Chondrocyte (in vitro differentiated cells): ENCODE data around the gene VCL. TPM values are rescaled to one million over a fixed set of nuclear protein-coding genes. Genes with fewer than 3 reads are reported as not detected.
"Not testable (repeated sequence)": the region's sequence is repeated elsewhere in the genome, so short reads cannot be mapped to it uniquely, and the experiment has no call there.

ENCODE experiments used
- DNase-seq: peaks from one replicate; pipeline ENCODE4 v3.0.0; 2021; ENCODE audit warnings: mixed read lengths, low spot score
- H3K27ac Mint-ChIP-seq: one replicate; pipeline ENCODE4 v1.8.0; 2021; ENCODE audit warnings: mild to moderate bottlenecking, moderate library complexity, mixed read lengths; ENCODE audit not compliant: unreplicated experiment
- H3K27me3 Mint-ChIP-seq: 2 replicates; pipeline ENCODE4 v1.8.0; 2021; ENCODE audit warnings: low read depth, mixed read lengths
- H3K36me3 Mint-ChIP-seq: 2 replicates; pipeline ENCODE4 v1.8.0; 2021; ENCODE audit warnings: low read depth, mixed read lengths
- H3K4me1 Mint-ChIP-seq: 2 replicates; pipeline ENCODE4 v1.8.0; 2021; ENCODE audit warnings: low read depth, mild to moderate bottlenecking, mixed read lengths
- H3K4me3 Mint-ChIP-seq: one replicate; pipeline ENCODE4 v1.8.0; 2021; ENCODE audit warnings: mild to moderate bottlenecking, moderate library complexity, mixed read lengths; ENCODE audit not compliant: unreplicated experiment
- H3K9me3 Mint-ChIP-seq: 2 replicates; pipeline ENCODE4 v1.8.0; 2021; ENCODE audit warnings: low read depth, mixed read lengths
- CTCF ChIP-seq: fragments of 200-600 bp; sonication (generic); IDR thresholded peaks from 2 replicates; pipeline ENCODE4 v1.5.0; 2021; ENCODE audit warnings: antibody characterized with exemption, mild to moderate bottlenecking, moderate library complexity
- total RNA-seq: library from RNA; stranded (reverse); gene quantifications from 3 replicates; pipeline ENCODE4 v1.2.1, GENCODE V29; 2021

Gene VCL
- total RNA-seq, 1 donor from 2014 or later: 498 TPM

DNA sequence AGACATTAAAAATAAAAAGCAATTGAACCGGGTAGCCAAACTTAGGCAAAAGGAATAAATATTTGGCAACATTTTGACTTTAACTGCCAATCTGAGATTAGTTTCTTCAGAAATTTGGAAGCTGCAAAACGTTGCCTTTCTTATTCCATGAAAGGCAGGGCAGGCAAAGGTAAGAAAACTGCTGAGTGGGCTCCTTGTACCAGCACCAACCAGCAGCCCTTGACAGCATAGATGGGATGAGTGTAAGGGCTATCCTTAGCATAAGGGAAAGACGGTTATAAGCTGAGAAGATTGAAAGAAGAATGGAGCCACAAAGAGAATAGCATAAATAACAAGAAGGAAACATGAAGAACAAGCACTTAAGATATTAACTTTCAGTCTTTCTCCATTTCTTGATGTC, 124.1 kb downstream of the VCL start:
- TF ChIP-seq CTCF: no peak
- Mint-ChIP-seq H3K27ac (peak overlapping the region; percentile 23), H3K4me1 (peaks cover 41% of the 10 kb centered on the region), H3K27me3 (no peaks in the 10 kb centered on the region), H3K9me3 (no peaks in the 10 kb centered on the region), H3K36me3 (peaks cover 41% of the 10 kb centered on the region), H3K4me3 (no peak overlapping the region)
- DNase-seq: no peak

- peaks cover 36% of the 10 kb centered on the region for H3K36me3 Mint-ChIP-seq
- H3K27ac Mint-ChIP-seq: peak overlapping the region; percentile 41
Measured at GRCh38 chr10:74123081-74123480, 125.2 kb downstream of the VCL start.

DNA sequence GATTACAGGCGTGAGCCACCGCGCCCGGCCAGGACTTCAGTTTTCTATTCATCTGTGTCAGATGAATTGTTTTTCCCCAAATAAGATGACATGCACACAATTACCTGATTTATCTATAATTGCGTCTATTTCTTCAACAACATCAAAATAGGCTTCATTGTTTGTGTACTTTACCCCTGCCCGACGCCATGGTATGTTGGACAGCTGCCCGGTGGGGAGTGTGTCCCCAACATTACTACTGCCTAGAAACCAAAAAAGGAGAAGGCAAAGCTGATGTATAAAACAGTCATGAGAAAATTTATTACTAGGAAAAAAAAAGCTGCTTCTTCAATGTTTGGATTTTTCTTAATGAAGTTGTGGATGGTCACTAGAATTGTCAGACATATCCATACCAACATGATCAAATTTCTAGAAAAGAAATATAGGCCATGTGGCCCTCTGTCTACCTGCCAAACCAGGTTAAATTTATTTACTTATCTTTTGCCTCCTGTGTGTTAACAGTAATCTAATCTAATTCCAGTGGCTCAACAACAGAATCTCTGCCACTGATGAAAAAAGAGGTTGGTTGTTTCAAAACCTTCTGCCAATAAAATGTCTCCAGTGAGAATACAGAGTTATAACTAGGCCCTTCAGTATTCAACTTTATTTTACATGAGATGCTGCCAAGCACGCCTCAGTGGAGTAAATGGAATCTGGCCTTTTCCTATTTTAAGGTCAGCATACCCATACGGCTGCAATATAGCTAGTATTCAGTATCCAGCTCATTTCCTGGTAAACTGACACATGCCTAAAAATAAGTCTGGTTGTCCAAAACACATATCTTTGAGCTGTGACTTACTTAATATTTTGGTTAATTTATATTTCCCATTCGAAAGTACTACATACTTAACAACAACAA, 136.3 kb downstream of the VCL start:
- Mint-ChIP-seq H3K27ac (peak overlapping the region; percentile 9), H3K36me3 (peaks cover 21% of the 10 kb centered on the region)

More at GRCh38 chr10:74123081-74123480, 125.2 kb downstream of the VCL start:
- no peak for TF ChIP-seq CTCF
- DNase-seq: no peak
- Mint-ChIP-seq H3K9me3 (no peaks in the 10 kb centered on the region), H3K27me3 (no peaks in the 10 kb centered on the region), H3K4me1 (peaks cover 37% of the 10 kb centered on the region), H3K4me3 (no peak overlapping the region)

GRCh38 chr10:74135452-74135851, 137.5 kb downstream of the VCL start:
- H3K4me1 Mint-ChIP-seq: peaks cover 11% of the 10 kb centered on the region
- peaks cover 19% of the 10 kb centered on the region for H3K36me3 Mint-ChIP-seq
- no peak overlapping the region for H3K27ac Mint-ChIP-seq
- TF ChIP-seq CTCF: no peak
- no peak overlapping the region for H3K4me3 Mint-ChIP-seq
- H3K27me3 Mint-ChIP-seq: no peaks in the 10 kb centered on the region
- DNase-seq: no peak
- no peaks in the 10 kb centered on the region for H3K9me3 Mint-ChIP-seq

More for the DNA sequence above, 136.3 kb downstream of the VCL start:
- no peak for DNase-seq
- H3K27me3 Mint-ChIP-seq: no peaks in the 10 kb centered on the region
- no peak for TF ChIP-seq CTCF
- H3K4me3 Mint-ChIP-seq: no peak overlapping the region
- H3K9me3 Mint-ChIP-seq: no peaks in the 10 kb centered on the region
- peaks cover 11% of the 10 kb centered on the region for H3K4me1 Mint-ChIP-seq

DNA sequence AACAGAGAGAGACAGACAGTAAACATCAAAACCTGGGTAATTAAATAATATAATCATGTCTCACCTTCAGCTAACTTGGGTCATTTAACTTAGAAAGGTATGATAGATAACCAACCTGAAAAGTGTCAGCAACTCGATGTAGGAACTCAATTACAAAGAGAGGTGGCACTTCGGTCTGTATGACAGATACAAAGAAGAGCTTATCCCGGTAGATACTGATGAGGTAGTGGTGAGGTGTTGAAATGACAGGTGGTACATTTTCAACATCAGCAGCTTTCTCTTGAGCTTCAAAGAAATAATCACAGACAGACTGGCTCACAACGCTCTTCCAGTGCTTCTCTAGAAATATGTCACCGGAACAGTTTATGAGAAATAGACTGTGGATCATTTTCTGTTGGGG, 140.1 kb downstream of the VCL start:
- TF ChIP-seq CTCF: no peak
- H3K36me3 Mint-ChIP-seq: peaks cover 15% of the 10 kb centered on the region
- H3K9me3 Mint-ChIP-seq: no peaks in the 10 kb centered on the region
- H3K4me1 Mint-ChIP-seq: peaks cover 11% of the 10 kb centered on the region
- no peak overlapping the region for H3K4me3 Mint-ChIP-seq
- DNase-seq: no peak
- no peaks in the 10 kb centered on the region for H3K27me3 Mint-ChIP-seq
- H3K27ac Mint-ChIP-seq: no peak overlapping the region

GRCh38 chr10:74138596-74138995, 140.7 kb downstream of the VCL start:
- Mint-ChIP-seq H3K36me3 (peaks cover 15% of the 10 kb centered on the region), H3K4me1 (peaks cover 11% of the 10 kb centered on the region)
- H3K27ac Mint-ChIP-seq, H3K9me3 Mint-ChIP-seq, H3K27me3 Mint-ChIP-seq, H3K4me3 Mint-ChIP-seq, DNase-seq: not testable (repeated sequence)
